Right lobe of liver (tissue), 6 donors: ENCODE measurements around the gene TJP3. TPM values are rescaled to one million over a fixed set of nuclear protein-coding genes. Genes with fewer than 3 reads are reported as not detected.
A peak's percentile ranks its signal among the peaks of the same experiment; 100 is the strongest.

ENCODE experiments used
- ATAC-seq, 4 donors: fragments of 200-7000 bp; cut with Tn5 transposase; one replicate each; pipeline ENCODE4 v1.9.1; 2020; ENCODE audit warnings: mild to moderate bottlenecking in 4 of 4, moderate library complexity in 4 of 4
- DNase-seq, 3 donors: peaks; one replicate each; pipeline ENCODE4 v3.0.0-alpha.2; 2020
- H3K27ac ChIP-seq, 3 donors: fragments of 200-600 bp; one replicate each; pipeline ENCODE4 v1.8.0; 2022
- H3K27me3 ChIP-seq, 2 donors: fragments of 200-600 bp; one replicate each; pipeline ENCODE4 v1.8.0; 2022
- H3K36me3 ChIP-seq, 4 donors: fragments of 200-600 bp; sonication (generic) in 1 of 4; one replicate each; pipeline versions ENCODE4 v1.5.1 to v1.8.0; 2017 to 2022; ENCODE audit warnings: control low read depth in 1 of 4
- H3K4me1 ChIP-seq, 4 donors: fragments of 200-600 bp; sonication (generic) in 1 of 4; one replicate each; pipeline versions ENCODE4 v1.5.1 to v1.8.0; 2017 to 2022; ENCODE audit warnings: control low read depth in 1 of 4
- H3K4me3 ChIP-seq, 3 donors: fragments of 200-600 bp; one replicate each; pipeline ENCODE4 v1.8.0; 2022
- H3K9me3 ChIP-seq, 4 donors: fragments of 200-600 bp; sonication (generic) in 1 of 4; one replicate each; pipeline versions ENCODE4 v1.5.1 to v1.8.0; 2017 to 2022; ENCODE audit warnings: control low read depth in 1 of 4
- CTCF ChIP-seq, 4 donors: fragments of 200-600 bp in 3 of 4; fragments of 450-650 bp in 1 of 4; IDR thresholded peaks; one replicate each; pipeline versions ENCODE4 v1.5.1 to v1.8.0; 2016 to 2022; ENCODE audit warnings: antibody characterized with exemption in 4 of 4, mild to moderate bottlenecking in 2 of 4
- POLR2A ChIP-seq: fragments of 450-650 bp; IDR thresholded peaks from one replicate; pipeline ENCODE4 v1.6.1; 2017; ENCODE audit warnings: antibody characterized with exemption, mild to moderate bottlenecking
- WGBS: methylation state at CpG from one replicate; pipeline ENCODE4 v1.1.6; 2018; ENCODE audit warnings: low coverage, low lambda C conversion rate; ENCODE audit not compliant: insufficient coverage; ENCODE audit errors: missing lambda C conversion rate; 5-methylcytosine and 5-hydroxymethylcytosine counted together
- intact Hi-C, 2 donors: fragments of 100-400 bp; cut with DNase I; formaldehyde crosslinking; loops; one replicate each; pipeline versions ENCODE4 v1.11.2 to v1.14.1; 2022
- total RNA-seq, 6 experiments: library from RNA; depleted of rRNA in 2 of 6; stranded (reverse); fragments of >200 nt in 2 of 6; fragmentation: NEBNext Ultra II Directional in 3 of 6; extraction: Animal tissue kit (Norgen Biotek cat#: 25700) in 3 of 6; gene quantifications; one replicate each; pipeline versions ENCODE4 v1.1.0 to v1.2.4, GENCODE V29; 2016 to 2023
- donor health status: DM: no; HTN: yes; CAD: no.
- donor health status: DM: no; HTN: no; CAD: no.
- donor health status: DM: no; HTN: no; CAD: no.
- donor health status: DM: no; HTN: yes; CAD: no.
- donor health status: DM: no; HTN: yes; CAD: no.

The TJP3 gene
- total RNA-seq, 6 experiments from 2014 or later = 7.9 to 27.0 (median 16.5) TPM

GRCh38 chr19:3710265-3710812 lies 2.2 kb downstream of the TJP3 start:
- H3K9me3 ChIP-seq = no peaks in the 10 kb centered on the region
- peaks cover 0 to 30% (median 9%) of the 10 kb centered on the region in 4 donors for H3K4me1 ChIP-seq
- peak; percentile 69 to 79 (median 76) for ATAC-seq
- WGBS = 25% methylated on average over 11 of the region's 20 CpGs
- no peaks in the 10 kb centered on the region for H3K27me3 ChIP-seq
- no peaks in the 10 kb centered on the region for H3K36me3 ChIP-seq
- intact Hi-C loops = no loop called here
- peak; percentile 93 to 96 (median 95) for DNase-seq
- no peak overlapping the region for H3K27ac ChIP-seq
- peak overlapping the region in 1 of 3 donors; percentile 10 for H3K4me3 ChIP-seq
- TF ChIP-seq POLR2A (no peak), CTCF (IDR thresholded peaks at IDR 0.05) (no peak)

- DNase-seq (peak in 1 of 3 donors; percentile 64), ATAC-seq (peak; percentile 8 to 48 (median 42))
- WGBS = 36% methylated on average over 20 of the region's 23 CpGs
- Histone ChIP-seq H3K4me3 (no peak overlapping the region), H3K4me1 (peaks cover 0 to 30% (median 8%) of the 10 kb centered on the region in 4 donors), H3K9me3 (no peaks in the 10 kb centered on the region), H3K27ac (no peak overlapping the region), H3K27me3 (no peaks in the 10 kb centered on the region), H3K36me3 (no peaks in the 10 kb centered on the region)
- no peak for TF ChIP-seq POLR2A
- TF ChIP-seq CTCF (IDR thresholded peaks at IDR 0.05) = no peak
- intact Hi-C loops = no loop called here
These were observed 4.8 kb downstream of the TJP3 start for GRCh38 chr19:3712663-3713611.

- H3K9me3 ChIP-seq = no peaks in the 10 kb centered on the region
- intact Hi-C loops = no loop called here
- DNase-seq = no peak
- H3K36me3 ChIP-seq = no peaks in the 10 kb centered on the region
- no peak overlapping the region for H3K27ac ChIP-seq
- TF ChIP-seq POLR2A (no peak), CTCF (IDR thresholded peaks at IDR 0.05) (no peak)
- H3K4me1 ChIP-seq = peaks cover 0 to 26% (median 9%) of the 10 kb centered on the region in 4 donors
- H3K27me3 ChIP-seq = no peaks in the 10 kb centered on the region
- ATAC-seq = no peak
- 50% methylated on average over 2 of the region's 16 CpGs for WGBS
- no peak overlapping the region for H3K4me3 ChIP-seq
These were observed 8.0 kb downstream of the TJP3 start for GRCh38 chr19:3716147-3716668.

GRCh38 chr19:3719868-3720267 lies 11.7 kb downstream of the TJP3 start:
- 90% methylated on average over 2 of the region's 4 CpGs for WGBS
- no peak for TF ChIP-seq POLR2A
- TF ChIP-seq CTCF (IDR thresholded peaks at IDR 0.05) = no peak
- intact Hi-C loops = no loop called here

More at GRCh38 chr19:3719868-3720267, 11.7 kb downstream of the TJP3 start:
- no peak for DNase-seq
- Histone ChIP-seq H3K4me3 (no peak overlapping the region), H3K9me3 (no peaks in the 10 kb centered on the region), H3K4me1 (peaks cover 0 to 15% (median 6%) of the 10 kb centered on the region in 4 donors), H3K27ac (no peak overlapping the region), H3K27me3 (no peaks in the 10 kb centered on the region), H3K36me3 (no peaks in the 10 kb centered on the region)
- ATAC-seq = no peak
